ENCODE data around the gene USP6NL. TPM values are rescaled to one million over a fixed set of nuclear protein-coding genes. Genes with fewer than 3 reads are reported as not detected.

USP6NL gene
- polyA plus RNA-seq, 4 donors, result 21.1 to 31.9 (median 29.8) TPM

DNA sequence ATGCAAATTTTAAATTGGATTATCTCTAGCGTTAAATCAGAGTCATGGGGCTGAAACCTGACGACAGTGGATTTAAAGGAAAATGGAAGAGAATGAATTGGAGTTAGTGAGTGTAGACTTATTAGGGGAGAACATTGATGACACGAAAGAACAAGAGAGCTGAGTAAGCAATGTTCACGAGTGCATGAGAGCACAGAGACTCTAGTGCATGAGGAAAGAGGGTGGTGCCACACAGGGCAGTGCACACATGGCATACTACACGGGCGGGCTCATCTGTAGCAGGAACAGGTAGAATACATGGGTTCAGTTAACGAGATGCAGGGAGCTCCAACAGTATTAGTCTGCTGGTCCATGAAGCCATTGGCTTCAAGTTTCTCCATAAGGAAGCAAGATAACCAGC lies 53.9 kb downstream of the USP6NL start:
- DNase-seq (ENCODE audit: low read depth in 4 of 4, low spot score in 3 of 4), result no peak

DNA sequence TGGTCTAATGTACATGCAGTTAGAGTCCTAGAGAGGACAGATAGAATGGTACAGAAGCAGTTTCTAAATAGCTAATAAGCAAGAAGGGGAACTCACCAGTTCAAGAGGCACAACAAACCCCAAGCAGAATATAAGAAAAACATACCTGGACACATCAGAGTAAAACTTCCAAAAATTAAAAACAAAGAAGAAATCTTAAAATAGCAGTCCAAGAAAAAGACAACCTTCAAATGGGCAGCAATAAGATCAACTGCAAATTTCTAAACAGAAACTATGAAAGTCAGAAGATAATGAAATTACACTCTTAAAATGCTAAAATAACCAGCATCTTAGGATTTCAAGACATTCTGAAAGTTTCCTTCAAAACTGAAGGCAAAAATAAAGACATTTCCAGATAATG lies 55.9 kb downstream of the USP6NL start:
- DNase-seq (ENCODE audit: low read depth in 4 of 4, low spot score in 3 of 4), result no peak

DNA sequence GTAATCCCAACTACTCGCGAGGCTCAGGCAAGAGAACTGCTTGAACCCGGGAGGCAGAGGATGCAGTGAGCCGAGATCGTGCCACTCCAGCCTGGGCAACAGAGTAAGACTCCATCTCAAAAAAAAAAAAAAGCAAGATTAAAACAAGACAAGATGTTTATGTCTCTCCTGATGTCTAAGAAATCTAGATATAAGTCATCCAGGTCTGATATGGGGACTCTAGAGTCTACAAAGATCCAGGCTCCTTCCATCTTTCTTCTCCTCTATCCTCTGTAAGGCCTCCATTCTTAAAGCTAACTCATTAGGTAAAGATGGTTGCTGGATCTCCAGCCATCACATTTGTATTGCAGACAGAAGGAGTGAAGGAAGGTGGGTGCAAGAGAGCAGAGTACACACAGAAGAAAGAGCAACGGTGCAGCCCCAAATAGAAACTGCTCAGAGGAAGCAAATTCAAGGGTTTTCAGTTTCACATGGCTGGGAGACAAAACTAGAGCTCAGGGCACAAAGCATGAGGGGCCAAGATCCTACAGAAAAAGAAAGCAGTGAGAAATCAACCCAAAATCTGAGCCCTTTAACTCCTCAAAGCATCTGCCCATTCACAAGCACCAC lies 57.6 kb downstream of the USP6NL start:
- DNase-seq (ENCODE audit: low read depth in 4 of 4, low spot score in 3 of 4), result no peak

DNA sequence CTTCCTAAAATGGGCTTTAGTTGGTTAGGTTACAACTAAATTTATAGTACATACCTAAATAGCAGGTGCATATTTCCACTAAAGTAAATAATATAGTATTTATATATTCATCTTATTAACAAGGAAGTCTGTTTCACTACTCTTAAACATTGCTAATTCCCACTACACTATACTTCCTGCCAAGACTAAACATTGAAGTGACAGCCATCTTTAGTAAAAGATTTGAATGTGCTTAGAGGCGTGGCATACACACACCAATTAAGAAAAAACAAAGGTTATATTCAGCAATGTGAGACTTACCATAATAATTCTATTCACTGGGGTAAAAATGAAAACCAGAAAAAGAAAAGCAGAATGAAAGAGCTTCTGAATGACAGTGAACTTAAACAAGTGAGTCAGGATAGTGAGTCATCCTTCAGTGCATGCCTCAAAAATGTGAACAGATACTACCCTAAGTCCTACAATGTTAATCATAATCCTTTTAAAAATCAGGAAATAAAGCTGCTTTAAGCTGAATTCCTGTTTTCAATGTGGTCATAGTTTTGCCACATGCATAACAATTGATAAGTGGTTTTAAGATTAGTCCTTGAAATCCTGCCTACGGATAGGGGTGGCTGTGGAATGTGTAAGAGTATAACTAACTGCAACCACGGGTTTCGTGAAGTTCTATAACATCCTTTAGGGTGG lies 59.4 kb downstream of the USP6NL start:
- DNase-seq (ENCODE audit: low read depth in 4 of 4, low spot score in 3 of 4), result no peak

- DNase-seq (ENCODE audit: low read depth in 4 of 4, low spot score in 3 of 4), result no peak
Measured at GRCh38 chr10:11551104-11551503, 60.3 kb downstream of the USP6NL start.

DNA sequence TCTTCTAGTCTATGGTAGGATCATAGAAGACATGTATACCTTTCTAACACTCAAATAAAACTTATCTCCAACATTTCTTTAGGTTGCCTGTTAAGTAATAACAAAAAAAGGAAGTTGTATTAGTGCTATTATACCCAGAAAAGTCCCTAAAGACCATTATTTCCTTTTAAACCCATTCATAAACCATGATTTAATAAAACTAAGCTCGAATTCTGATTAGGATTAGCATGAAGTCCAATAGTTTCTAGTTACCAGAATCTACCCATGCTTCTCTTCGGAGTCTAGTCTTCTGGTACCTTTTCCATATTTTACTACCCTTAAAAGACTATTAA lies 62.7 kb downstream of the USP6NL start:
- DNase-seq (ENCODE audit: low read depth in 4 of 4, low spot score in 3 of 4), result no peak

- DNase-seq (ENCODE audit: low read depth in 4 of 4, low spot score in 3 of 4), result peak in 2 of 4 donors; percentile 25 to 36
Measured at GRCh38 chr10:11548065-11548767, 63.2 kb downstream of the USP6NL start.

GRCh38 chr10:11546581-11546980 lies 64.9 kb downstream of the USP6NL start:
- no peak for DNase-seq (ENCODE audit: low read depth in 4 of 4, low spot score in 3 of 4)

DNA sequence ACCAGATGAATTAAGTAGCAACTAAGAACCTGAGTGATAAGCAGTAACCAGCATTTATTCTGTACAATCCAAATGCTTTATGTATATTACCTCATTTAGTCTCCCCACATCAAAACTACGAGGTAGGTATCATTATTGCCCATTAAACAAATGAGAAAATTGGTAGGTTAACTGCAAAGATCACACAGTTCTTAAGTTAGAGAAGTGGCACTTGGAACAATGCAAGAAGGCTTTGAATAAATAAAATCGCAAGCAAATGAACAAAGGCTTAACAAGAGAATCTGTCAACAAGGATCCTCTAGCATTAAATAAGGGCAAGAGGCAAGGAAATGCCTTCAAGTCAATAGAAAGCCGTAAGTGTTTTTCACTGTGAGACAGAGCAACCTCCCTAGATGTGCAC lies 70.2 kb downstream of the USP6NL start:
- no peak for DNase-seq (ENCODE audit: low read depth in 4 of 4, low spot score in 3 of 4)

GRCh38 chr10:11539191-11539868 lies 72.1 kb downstream of the USP6NL start:
- no peak for DNase-seq (ENCODE audit: low read depth in 4 of 4, low spot score in 3 of 4)

- DNase-seq (ENCODE audit: low read depth in 4 of 4, low spot score in 3 of 4), result no peak
Measured at GRCh38 chr10:11538834-11539190, 72.6 kb downstream of the USP6NL start.

DNA sequence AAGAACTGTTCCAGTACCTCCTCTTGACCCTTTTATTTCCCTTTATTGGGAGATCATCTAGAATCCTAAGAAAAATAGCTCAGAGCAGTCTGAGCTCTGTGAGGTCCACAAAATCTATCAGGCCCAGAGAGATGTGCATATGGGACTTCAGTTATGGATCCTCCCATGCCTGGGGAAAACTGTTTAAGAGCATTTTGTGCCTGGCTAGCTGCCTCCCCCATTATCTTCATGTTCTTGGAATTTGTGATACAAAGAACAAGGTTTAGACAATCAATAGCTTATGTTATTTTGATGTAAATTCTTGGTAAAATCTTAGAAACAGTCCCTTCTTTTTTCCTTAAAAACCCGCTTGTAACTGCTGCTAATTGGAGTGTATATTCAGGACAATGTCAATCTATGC lies 75.2 kb downstream of the USP6NL start:
- DNase-seq (ENCODE audit: low read depth in 4 of 4, low spot score in 3 of 4), result no peak

GRCh38 chr10:11535346-11535959 lies 76.0 kb downstream of the USP6NL start:
- no peak for DNase-seq (ENCODE audit: low read depth in 4 of 4, low spot score in 3 of 4)

DNA sequence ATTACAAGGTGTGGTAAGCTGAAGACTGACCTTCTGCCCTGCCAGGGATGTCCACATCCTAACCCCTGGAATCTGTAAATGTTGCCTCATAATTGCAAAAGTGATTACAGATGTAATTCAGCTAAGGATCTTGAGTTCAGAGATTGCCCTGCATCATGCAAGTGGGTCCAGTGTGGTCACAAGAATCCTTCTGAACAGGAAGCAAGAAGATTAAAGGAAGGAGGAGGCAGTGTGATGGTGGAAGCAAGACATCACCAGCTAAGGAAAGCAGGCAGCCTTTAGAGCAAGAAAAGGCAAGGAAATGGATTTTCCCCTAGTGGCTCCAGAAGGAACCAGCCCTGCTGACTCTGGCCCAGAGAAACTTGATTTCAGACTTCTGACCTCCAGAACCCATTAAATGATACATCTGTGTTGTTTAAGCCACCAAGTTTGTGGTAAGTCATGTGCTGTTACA lies 78.1 kb downstream of the USP6NL start:
- DNase-seq (ENCODE audit: low read depth in 4 of 4, low spot score in 3 of 4), result no peak

DNA sequence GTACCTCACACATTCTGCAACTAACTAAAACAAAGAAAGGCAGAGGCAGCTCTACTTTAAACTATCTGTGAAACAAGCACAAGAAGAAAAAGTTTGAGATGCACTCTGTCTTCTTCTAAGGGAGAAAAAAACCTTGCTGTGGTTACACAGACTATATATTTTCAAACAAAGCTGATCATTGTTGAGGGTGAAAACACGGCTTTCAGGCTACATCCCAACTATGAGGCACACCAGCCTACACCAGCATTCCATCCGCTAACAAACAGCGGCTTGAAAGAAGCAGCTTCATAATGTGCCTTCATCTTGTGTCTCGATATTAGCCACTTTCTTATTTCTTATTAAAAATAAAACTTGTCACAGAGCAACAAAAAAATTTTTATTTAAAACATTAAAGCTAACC lies 79.1 kb downstream of the USP6NL start:
- peak in 1 of 4 donors; percentile 14 for DNase-seq (ENCODE audit: low read depth in 4 of 4, low spot score in 3 of 4)

DNA sequence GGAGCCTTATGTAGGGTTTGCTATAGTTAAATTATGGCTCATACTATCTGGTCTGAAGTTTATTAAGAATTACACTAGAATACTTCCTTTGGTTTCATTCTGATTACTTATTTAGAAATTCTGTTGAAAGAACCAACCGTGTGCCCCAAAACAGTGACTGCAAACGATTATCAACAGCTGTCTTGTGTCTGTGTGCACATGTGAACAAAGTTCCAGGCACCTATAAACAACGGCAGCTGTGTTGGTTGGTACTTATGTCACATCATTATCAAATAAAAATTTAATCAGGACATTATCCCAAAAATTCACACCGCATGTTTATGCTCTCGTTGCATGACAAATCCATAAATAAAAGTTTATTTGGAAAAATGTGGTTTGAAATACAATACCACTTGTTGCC lies 80.6 kb downstream of the USP6NL start:
- no peak for DNase-seq (ENCODE audit: low read depth in 4 of 4, low spot score in 3 of 4)

GRCh38 chr10:11529276-11529903 lies 82.1 kb downstream of the USP6NL start:
- no peak for DNase-seq (ENCODE audit: low read depth in 4 of 4, low spot score in 3 of 4)

GRCh38 chr10:11528286-11528685 lies 83.2 kb downstream of the USP6NL start:
- DNase-seq (ENCODE audit: low read depth in 4 of 4, low spot score in 3 of 4), result no peak

GRCh38 chr10:11527691-11528255 lies 83.7 kb downstream of the USP6NL start:
- no peak for DNase-seq (ENCODE audit: low read depth in 4 of 4, low spot score in 3 of 4)

- no peak for DNase-seq (ENCODE audit: low read depth in 4 of 4, low spot score in 3 of 4)
Measured at GRCh38 chr10:11527068-11527467, 84.4 kb downstream of the USP6NL start.
